Liver (tissue), 3 donors: ENCODE results near the gene VDAC2.

Experiments
- CTCF ChIP-seq: fragments of 150-350 bp; IDR thresholded peaks from 2 replicates; pipeline ENCODE4 v1.5.1; 2017; ENCODE audit warnings: improper control_type of control experiment, low read depth, low read length; ENCODE audit not compliant: missing input control
- HNF4A ChIP-seq, 2 donors: conservative IDR thresholded peaks; 2 replicates each; pipeline ENCODE4 v1.6.1; 2016; ENCODE audit warnings: antibody characterized with exemption in 2 of 2, mild to moderate bottlenecking in 2 of 2
- JUND ChIP-seq, 2 donors: IDR thresholded peaks; 2 replicates each; pipeline ENCODE4 v1.6.1; 2016; ENCODE audit warnings: antibody characterized with exemption in 2 of 2
- MAX ChIP-seq: IDR thresholded peaks from 2 replicates; pipeline ENCODE4 v1.6.1; 2016; ENCODE audit warnings: antibody characterized with exemption
- RAD21 ChIP-seq, 2 donors: IDR thresholded peaks; 2 replicates each; pipeline ENCODE4 v1.6.1; 2016; ENCODE audit warnings: antibody characterized with exemption in 2 of 2, mild to moderate bottlenecking in 2 of 2
- ZBTB33 ChIP-seq: IDR thresholded peaks from 2 replicates; pipeline ENCODE4 v1.6.1; 2016; ENCODE audit warnings: antibody characterized with exemption
- donor health status: healthy.
- donor health status: healthy.

GRCh38 chr10:75260990-75261389 is 50.4 kb downstream of the VDAC2 start:
- no peak for TF ChIP-seq CTCF
- no peak for TF ChIP-seq ZBTB33
- TF ChIP-seq MAX, result no peak
- TF ChIP-seq HNF4A (conservative IDR thresholded peaks at IDR 0.05), result no peak
- TF ChIP-seq JUND (IDR thresholded peaks at IDR 0.05), result no peak
- no peak for TF ChIP-seq RAD21 (IDR thresholded peaks at IDR 0.05)
